ENCODE data around the gene SLC22A7.

SLC22A7 gene

GRCh38 chr6:43261198-43261597 lies 36.9 kb upstream of the SLC22A7 start:
- H3K4me1 Mint-ChIP-seq, result peaks cover 17% of the 10 kb centered on the region
- DNase-seq (ENCODE audit: low spot score in 2 of 2) (no peak), ATAC-seq (ENCODE audit: low read depth) (no peak)
- H3K4me3 Mint-ChIP-seq, result no peak overlapping the region
- peaks cover 10% of the 10 kb centered on the region for H3K27me3 Mint-ChIP-seq
- no peak overlapping the region for H3K27ac Mint-ChIP-seq
- H3K9me3 Mint-ChIP-seq, result no peaks in the 10 kb centered on the region
- H3K36me3 Mint-ChIP-seq, result no peaks in the 10 kb centered on the region

GRCh38 chr6:43262000-43262779 lies 35.9 kb upstream of the SLC22A7 start:
- Mint-ChIP-seq H3K4me3 (no peak overlapping the region), H3K36me3 (no peaks in the 10 kb centered on the region), H3K27ac (no peak overlapping the region), H3K4me1 (peaks cover 15% of the 10 kb centered on the region), H3K27me3 (peaks cover 10% of the 10 kb centered on the region), H3K9me3 (no peaks in the 10 kb centered on the region)
- no peak for ATAC-seq (ENCODE audit: low read depth)
- no peak for DNase-seq (ENCODE audit: low spot score in 2 of 2)

- H3K27me3 Mint-ChIP-seq, result peaks cover 10% of the 10 kb centered on the region
- ATAC-seq (ENCODE audit: low read depth) (no peak), DNase-seq (ENCODE audit: low spot score in 2 of 2) (no peak)
- H3K9me3 Mint-ChIP-seq, result no peaks in the 10 kb centered on the region
- no peaks in the 10 kb centered on the region for H3K36me3 Mint-ChIP-seq
- no peak overlapping the region for H3K27ac Mint-ChIP-seq
- H3K4me1 Mint-ChIP-seq, result peaks cover 11% of the 10 kb centered on the region
- H3K4me3 Mint-ChIP-seq, result no peak overlapping the region
These were observed 35.2 kb upstream of the SLC22A7 start for GRCh38 chr6:43262780-43263313.

- no peaks in the 10 kb centered on the region for H3K36me3 Mint-ChIP-seq
- H3K27me3 Mint-ChIP-seq, result peaks cover 6% of the 10 kb centered on the region
- no peaks in the 10 kb centered on the region for H3K9me3 Mint-ChIP-seq
- peaks cover 9% of the 10 kb centered on the region for H3K4me1 Mint-ChIP-seq
- no peak overlapping the region for H3K27ac Mint-ChIP-seq
- no peak overlapping the region for H3K4me3 Mint-ChIP-seq
- ATAC-seq (ENCODE audit: low read depth) (peak; percentile 99), DNase-seq (ENCODE audit: low spot score in 2 of 2) (peak; percentile 75 to 77)
These were observed 34.5 kb upstream of the SLC22A7 start for GRCh38 chr6:43263314-43264178.

GRCh38 chr6:43264599-43265145 lies 33.4 kb upstream of the SLC22A7 start:
- DNase-seq (ENCODE audit: low spot score in 2 of 2), result no peak
- no peak overlapping the region for H3K27ac Mint-ChIP-seq
- H3K27me3 Mint-ChIP-seq, result peaks cover 4% of the 10 kb centered on the region
- H3K9me3 Mint-ChIP-seq, result no peaks in the 10 kb centered on the region
- H3K4me3 Mint-ChIP-seq, result no peak overlapping the region
- H3K4me1 Mint-ChIP-seq, result peaks cover 16% of the 10 kb centered on the region
- no peaks in the 10 kb centered on the region for H3K36me3 Mint-ChIP-seq
- no peak for ATAC-seq (ENCODE audit: low read depth)

- Mint-ChIP-seq H3K4me3 (no peak overlapping the region), H3K27me3 (peaks cover 9% of the 10 kb centered on the region), H3K9me3 (no peaks in the 10 kb centered on the region), H3K27ac (no peak overlapping the region), H3K4me1 (peaks cover 24% of the 10 kb centered on the region), H3K36me3 (no peaks in the 10 kb centered on the region)
- no peak for DNase-seq (ENCODE audit: low spot score in 2 of 2)
- no peak for ATAC-seq (ENCODE audit: low read depth)
These were observed 32.5 kb upstream of the SLC22A7 start for GRCh38 chr6:43265564-43265963.

- ATAC-seq (ENCODE audit: low read depth), result no peak
- no peak for DNase-seq (ENCODE audit: low spot score in 2 of 2)
- no peak overlapping the region for H3K27ac Mint-ChIP-seq
- no peaks in the 10 kb centered on the region for H3K9me3 Mint-ChIP-seq
- no peak overlapping the region for H3K4me3 Mint-ChIP-seq
- peaks cover 39% of the 10 kb centered on the region for H3K4me1 Mint-ChIP-seq
- peaks cover 11% of the 10 kb centered on the region for H3K27me3 Mint-ChIP-seq
- no peaks in the 10 kb centered on the region for H3K36me3 Mint-ChIP-seq
These were observed 30.3 kb upstream of the SLC22A7 start for GRCh38 chr6:43267619-43268354.

GRCh38 chr6:43268355-43268700 lies 29.7 kb upstream of the SLC22A7 start:
- ATAC-seq (ENCODE audit: low read depth), result no peak
- H3K4me3 Mint-ChIP-seq, result no peak overlapping the region
- H3K9me3 Mint-ChIP-seq, result no peaks in the 10 kb centered on the region
- no peak for DNase-seq (ENCODE audit: low spot score in 2 of 2)
- H3K36me3 Mint-ChIP-seq, result no peaks in the 10 kb centered on the region
- peaks cover 38% of the 10 kb centered on the region for H3K4me1 Mint-ChIP-seq
- H3K27me3 Mint-ChIP-seq, result peaks cover 11% of the 10 kb centered on the region
- H3K27ac Mint-ChIP-seq, result no peak overlapping the region

- no peak overlapping the region for H3K27ac Mint-ChIP-seq
- no peaks in the 10 kb centered on the region for H3K36me3 Mint-ChIP-seq
- peaks cover 33% of the 10 kb centered on the region for H3K4me1 Mint-ChIP-seq
- no peaks in the 10 kb centered on the region for H3K9me3 Mint-ChIP-seq
- peak overlapping the region; percentile 46 for H3K4me3 Mint-ChIP-seq
- peaks cover 9% of the 10 kb centered on the region for H3K27me3 Mint-ChIP-seq
- no peak for DNase-seq (ENCODE audit: low spot score in 2 of 2)
- no peak for ATAC-seq (ENCODE audit: low read depth)
These were observed 29.2 kb upstream of the SLC22A7 start for GRCh38 chr6:43268782-43269272.

GRCh38 chr6:43269273-43270007 lies 28.6 kb upstream of the SLC22A7 start:
- Mint-ChIP-seq H3K27ac (no peak overlapping the region), H3K4me1 (peaks cover 32% of the 10 kb centered on the region)

GRCh38 chr6:43271103-43271815 lies 26.8 kb upstream of the SLC22A7 start:
- peaks cover 19% of the 10 kb centered on the region for H3K27me3 Mint-ChIP-seq
- H3K4me3 Mint-ChIP-seq, result peak overlapping the region; percentile 30
- no peaks in the 10 kb centered on the region for H3K36me3 Mint-ChIP-seq
- peaks cover 38% of the 10 kb centered on the region for H3K4me1 Mint-ChIP-seq
- peak overlapping the region; percentile 29 for H3K27ac Mint-ChIP-seq
- peak; percentile 38 for DNase-seq (ENCODE audit: low spot score in 2 of 2)
- H3K9me3 Mint-ChIP-seq, result no peaks in the 10 kb centered on the region
- peak; percentile 79 for ATAC-seq (ENCODE audit: low read depth)

More at GRCh38 chr6:43269273-43270007, 28.6 kb upstream of the SLC22A7 start:
- H3K4me3 Mint-ChIP-seq, result peak overlapping the region; percentile 46
- DNase-seq (ENCODE audit: low spot score in 2 of 2), result peak; percentile 22 to 48
- H3K27me3 Mint-ChIP-seq, result peaks cover 13% of the 10 kb centered on the region
- no peaks in the 10 kb centered on the region for H3K9me3 Mint-ChIP-seq
- H3K36me3 Mint-ChIP-seq, result no peaks in the 10 kb centered on the region
- peak; percentile 28 for ATAC-seq (ENCODE audit: low read depth)

- DNase-seq (ENCODE audit: low spot score in 2 of 2), result no peak
- Mint-ChIP-seq H3K36me3 (no peaks in the 10 kb centered on the region), H3K4me1 (peaks cover 39% of the 10 kb centered on the region), H3K27me3 (peaks cover 20% of the 10 kb centered on the region), H3K27ac (peak overlapping the region; percentile 73), H3K4me3 (no peak overlapping the region), H3K9me3 (no peaks in the 10 kb centered on the region)
- ATAC-seq (ENCODE audit: low read depth), result no peak
These were observed 26.1 kb upstream of the SLC22A7 start for GRCh38 chr6:43271944-43272343.
